ENCODE data around the gene BRMS1L.

BRMS1L gene

GRCh38 chr14:35895256-35895655, 69.1 kb downstream of the BRMS1L start:
- no peak for DNase-seq
- no peaks in the 10 kb centered on the region for H3K79me2 ChIP-seq (ENCODE audit: control insufficient read depth, insufficient read depth, low read length, poor library complexity)

GRCh38 chr14:35897616-35898111, 71.5 kb downstream of the BRMS1L start:
- Histone ChIP-seq H3K14ac (ENCODE audit: low read length) (no peak overlapping the region), H3K4me1 (ENCODE audit: control insufficient read depth in 1 of 2, insufficient read depth in 2 of 2, low read length in 2 of 2) (no peaks in the 10 kb centered on the region), H3K9ac (ENCODE audit: low read length) (no peak overlapping the region), H3K36me3 (ENCODE audit: control insufficient read depth in 1 of 2, insufficient read depth in 2 of 2, low read length in 2 of 2) (no peaks in the 10 kb centered on the region), H3K27me3 (ENCODE audit: insufficient read depth, low read length) (no peaks in the 10 kb centered on the region), H3K79me2 (ENCODE audit: control insufficient read depth, insufficient read depth, low read length, poor library complexity) (no peaks in the 10 kb centered on the region), H3K9me3 (ENCODE audit: insufficient read depth, low read depth, low read length) (peaks cover 3% of the 10 kb centered on the region), H3K4me3 (ENCODE audit: low read depth, low read length) (no peak overlapping the region), H3K79me1 (ENCODE audit: low read length) (no peaks in the 10 kb centered on the region), H4K91ac (ENCODE audit: low read depth, low read length) (no peak overlapping the region), H3K18ac (ENCODE audit: low read length) (no peak overlapping the region), H2BK5ac (ENCODE audit: low read depth, low read length, poor library complexity) (no peak overlapping the region), H4K8ac (ENCODE audit: low read depth, low read length) (no peak overlapping the region), H3K4me2 (ENCODE audit: low read length) (no peak overlapping the region), H2BK120ac (ENCODE audit: insufficient read depth, low read length, poor library complexity) (no peak overlapping the region), H3K27ac (ENCODE audit: low read depth, low read length) (no peak overlapping the region), H3K23ac (ENCODE audit: low read length) (no peak overlapping the region), H2BK12ac (ENCODE audit: low read length) (no peak overlapping the region), H2AK5ac (ENCODE audit: low read length) (no peak overlapping the region), H4K12ac (ENCODE audit: low read depth, low read length) (no peak overlapping the region), H2AFZ (ENCODE audit: insufficient read depth, low read length, poor library complexity) (no peak overlapping the region), H3K4ac (ENCODE audit: low read depth, low read length) (no peak overlapping the region)
- no CpG with 5 or more reads among the region's 4 CpGs for WGBS (ENCODE audit: extremely low coverage, insufficient coverage, insufficient read length)
- DNase-seq, result no peak

More at GRCh38 chr14:35895256-35895655, 69.1 kb downstream of the BRMS1L start:
- H2BK5ac ChIP-seq (ENCODE audit: low read depth, low read length, poor library complexity), result no peak overlapping the region
- H3K79me1 ChIP-seq (ENCODE audit: low read length), result no peaks in the 10 kb centered on the region
- peaks cover 3% of the 10 kb centered on the region for H3K9me3 ChIP-seq (ENCODE audit: insufficient read depth, low read depth, low read length)
- H2AFZ ChIP-seq (ENCODE audit: insufficient read depth, low read length, poor library complexity), result no peak overlapping the region
- no peak overlapping the region for H3K9ac ChIP-seq (ENCODE audit: low read length)
- H3K27ac ChIP-seq (ENCODE audit: low read depth, low read length), result no peak overlapping the region
- no peaks in the 10 kb centered on the region for H3K4me1 ChIP-seq (ENCODE audit: control insufficient read depth in 1 of 2, insufficient read depth in 2 of 2, low read length in 2 of 2)
- no peak overlapping the region for H4K8ac ChIP-seq (ENCODE audit: low read depth, low read length)
- no peak overlapping the region for H3K4ac ChIP-seq (ENCODE audit: low read depth, low read length)
- H3K36me3 ChIP-seq (ENCODE audit: control insufficient read depth in 1 of 2, insufficient read depth in 2 of 2, low read length in 2 of 2), result no peaks in the 10 kb centered on the region
- H4K12ac ChIP-seq (ENCODE audit: low read depth, low read length), result no peak overlapping the region
- no peak overlapping the region for H4K91ac ChIP-seq (ENCODE audit: low read depth, low read length)
- no peak overlapping the region for H2AK5ac ChIP-seq (ENCODE audit: low read length)
- no peak overlapping the region for H3K4me3 ChIP-seq (ENCODE audit: low read depth, low read length)
- H3K18ac ChIP-seq (ENCODE audit: low read length), result no peak overlapping the region
- H3K27me3 ChIP-seq (ENCODE audit: insufficient read depth, low read length), result no peaks in the 10 kb centered on the region
- H2BK12ac ChIP-seq (ENCODE audit: low read length), result no peak overlapping the region
- H3K4me2 ChIP-seq (ENCODE audit: low read length), result no peak overlapping the region
- H3K23ac ChIP-seq (ENCODE audit: low read length), result no peak overlapping the region
- no peak overlapping the region for H3K14ac ChIP-seq (ENCODE audit: low read length)
- no peak overlapping the region for H2BK120ac ChIP-seq (ENCODE audit: insufficient read depth, low read length, poor library complexity)

- no peak overlapping the region for H3K9ac ChIP-seq (ENCODE audit: low read length)
- no peak overlapping the region for H3K4ac ChIP-seq (ENCODE audit: low read depth, low read length)
- no peak overlapping the region for H4K91ac ChIP-seq (ENCODE audit: low read depth, low read length)
- H3K27me3 ChIP-seq (ENCODE audit: insufficient read depth, low read length), result no peaks in the 10 kb centered on the region
- H2AK5ac ChIP-seq (ENCODE audit: low read length), result no peak overlapping the region
- H3K4me2 ChIP-seq (ENCODE audit: low read length), result no peak overlapping the region
- H3K36me3 ChIP-seq (ENCODE audit: control insufficient read depth in 1 of 2, insufficient read depth in 2 of 2, low read length in 2 of 2), result no peaks in the 10 kb centered on the region
- H3K4me3 ChIP-seq (ENCODE audit: low read depth, low read length), result no peak overlapping the region
- H3K23ac ChIP-seq (ENCODE audit: low read length), result no peak overlapping the region
- DNase-seq, result no peak
- no peak overlapping the region for H2BK12ac ChIP-seq (ENCODE audit: low read length)
- no peak overlapping the region for H2BK120ac ChIP-seq (ENCODE audit: insufficient read depth, low read length, poor library complexity)
- no peaks in the 10 kb centered on the region for H3K4me1 ChIP-seq (ENCODE audit: control insufficient read depth in 1 of 2, insufficient read depth in 2 of 2, low read length in 2 of 2)
- H4K8ac ChIP-seq (ENCODE audit: low read depth, low read length), result no peak overlapping the region
- no peak overlapping the region for H3K18ac ChIP-seq (ENCODE audit: low read length)
- no peak overlapping the region for H2AFZ ChIP-seq (ENCODE audit: insufficient read depth, low read length, poor library complexity)
- peaks cover 3% of the 10 kb centered on the region for H3K9me3 ChIP-seq (ENCODE audit: insufficient read depth, low read depth, low read length)
- WGBS (ENCODE audit: extremely low coverage, insufficient coverage, insufficient read length), result no CpG with 5 or more reads among the region's 4 CpGs
- no peaks in the 10 kb centered on the region for H3K79me1 ChIP-seq (ENCODE audit: low read length)
- H3K79me2 ChIP-seq (ENCODE audit: control insufficient read depth, insufficient read depth, low read length, poor library complexity), result no peaks in the 10 kb centered on the region
- no peak overlapping the region for H3K27ac ChIP-seq (ENCODE audit: low read depth, low read length)
- no peak overlapping the region for H4K12ac ChIP-seq (ENCODE audit: low read depth, low read length)
- H3K14ac ChIP-seq (ENCODE audit: low read length), result no peak overlapping the region
- H2BK5ac ChIP-seq (ENCODE audit: low read depth, low read length, poor library complexity), result no peak overlapping the region
Observed at GRCh38 chr14:35898217-35898775, 72.2 kb downstream of the BRMS1L start.

DNA sequence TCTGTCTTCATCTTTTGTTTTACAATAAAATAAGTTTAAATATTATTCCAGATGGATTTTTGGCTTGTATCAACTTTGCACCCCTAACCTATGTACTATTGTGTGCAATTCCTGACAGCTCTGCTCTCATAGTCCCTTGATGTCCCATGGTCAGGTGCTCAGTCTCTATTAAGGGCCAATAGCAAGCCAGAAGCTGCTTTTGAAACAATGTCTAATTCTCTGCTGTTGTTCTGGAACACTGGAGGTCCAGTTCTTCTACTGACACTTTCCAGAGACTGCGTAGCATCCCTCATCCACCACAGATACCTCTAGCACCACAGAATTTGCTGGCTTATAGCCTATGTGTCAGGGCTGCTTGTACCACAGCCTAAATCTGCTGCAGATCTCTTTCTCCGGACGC, 74.6 kb downstream of the BRMS1L start:
- Histone ChIP-seq H3K4me3 (ENCODE audit: low read depth, low read length) (no peak overlapping the region), H4K12ac (ENCODE audit: low read depth, low read length) (no peak overlapping the region), H3K14ac (ENCODE audit: low read length) (no peak overlapping the region), H3K4ac (ENCODE audit: low read depth, low read length) (no peak overlapping the region), H2AFZ (ENCODE audit: insufficient read depth, low read length, poor library complexity) (no peak overlapping the region), H3K9ac (ENCODE audit: low read length) (no peak overlapping the region), H3K18ac (ENCODE audit: low read length) (no peak overlapping the region), H2BK12ac (ENCODE audit: low read length) (no peak overlapping the region), H4K8ac (ENCODE audit: low read depth, low read length) (no peak overlapping the region), H3K4me2 (ENCODE audit: low read length) (no peak overlapping the region), H2AK5ac (ENCODE audit: low read length) (no peak overlapping the region), H2BK120ac (ENCODE audit: insufficient read depth, low read length, poor library complexity) (no peak overlapping the region), H3K23ac (ENCODE audit: low read length) (no peak overlapping the region), H3K36me3 (ENCODE audit: control insufficient read depth in 1 of 2, insufficient read depth in 2 of 2, low read length in 2 of 2) (no peaks in the 10 kb centered on the region), H3K27ac (ENCODE audit: low read depth, low read length) (no peak overlapping the region), H3K79me2 (ENCODE audit: control insufficient read depth, insufficient read depth, low read length, poor library complexity) (no peaks in the 10 kb centered on the region), H3K4me1 (ENCODE audit: control insufficient read depth in 1 of 2, insufficient read depth in 2 of 2, low read length in 2 of 2) (no peaks in the 10 kb centered on the region), H3K9me3 (ENCODE audit: insufficient read depth, low read depth, low read length) (peaks cover 3% of the 10 kb centered on the region), H3K79me1 (ENCODE audit: low read length) (no peaks in the 10 kb centered on the region), H4K91ac (ENCODE audit: low read depth, low read length) (no peak overlapping the region), H2BK5ac (ENCODE audit: low read depth, low read length, poor library complexity) (no peak overlapping the region), H3K27me3 (ENCODE audit: insufficient read depth, low read length) (no peaks in the 10 kb centered on the region)
- no peak for DNase-seq
- WGBS (ENCODE audit: extremely low coverage, insufficient coverage, insufficient read length), result no CpG with 5 or more reads among the region's 3 CpGs
